Activated CD4-positive, alpha-beta T cell treated with anti-CD3 and anti-CD28 coated beads, Interleukin-2, amount 50 U/mL, for 1 hour (primary cell): ENCODE results near the gene ARHGAP21.
A peak's percentile ranks its signal among the peaks of the same experiment; 100 is the strongest.

Source experiments
- DNase-seq: peaks from one replicate; pipeline ENCODE4 v3.0.0-alpha.2; 2020

Gene ARHGAP21

DNA sequence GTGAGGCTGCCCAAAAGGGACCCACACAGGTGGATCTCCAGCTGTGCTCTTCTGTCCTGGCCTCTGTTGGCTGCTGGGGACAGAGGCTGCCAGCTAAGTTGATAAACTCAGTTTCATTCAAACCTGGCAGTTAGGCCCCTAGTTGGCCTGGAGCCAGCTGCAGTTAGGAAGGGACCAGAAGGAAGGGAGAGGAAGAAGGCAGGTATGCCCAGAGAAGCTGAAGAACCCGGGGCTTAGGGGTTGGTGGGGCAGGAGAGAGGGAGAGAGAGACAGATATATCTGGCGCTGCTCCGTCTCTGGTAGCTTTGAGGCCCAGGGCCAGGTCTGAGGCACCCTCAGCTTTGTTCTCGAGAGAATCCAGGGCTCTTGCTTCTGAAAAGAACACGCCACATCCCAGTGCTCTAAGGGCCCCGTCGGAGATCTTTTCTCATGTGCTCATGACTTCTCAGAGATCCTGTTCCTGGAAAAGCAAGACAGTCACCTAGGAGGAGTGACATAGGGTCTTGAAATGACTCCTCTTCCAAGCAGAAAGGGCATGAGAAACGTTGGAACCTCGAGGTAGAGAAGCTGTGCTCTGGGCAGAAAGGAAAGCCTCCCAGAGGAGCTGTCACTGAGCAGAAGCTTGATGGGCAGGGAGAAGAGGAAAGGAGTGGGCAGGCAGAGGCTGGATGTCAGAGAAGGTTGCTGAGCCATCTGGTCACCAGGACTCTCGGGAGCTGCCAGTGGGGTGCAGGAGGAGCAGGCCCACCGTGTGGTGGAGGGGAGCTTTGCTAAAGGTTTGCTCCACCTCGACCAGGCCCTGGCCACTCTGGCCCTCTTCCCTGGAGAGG lies 153.6 kb downstream of the ARHGAP21 start:
- DNase-seq = no peak

DNA sequence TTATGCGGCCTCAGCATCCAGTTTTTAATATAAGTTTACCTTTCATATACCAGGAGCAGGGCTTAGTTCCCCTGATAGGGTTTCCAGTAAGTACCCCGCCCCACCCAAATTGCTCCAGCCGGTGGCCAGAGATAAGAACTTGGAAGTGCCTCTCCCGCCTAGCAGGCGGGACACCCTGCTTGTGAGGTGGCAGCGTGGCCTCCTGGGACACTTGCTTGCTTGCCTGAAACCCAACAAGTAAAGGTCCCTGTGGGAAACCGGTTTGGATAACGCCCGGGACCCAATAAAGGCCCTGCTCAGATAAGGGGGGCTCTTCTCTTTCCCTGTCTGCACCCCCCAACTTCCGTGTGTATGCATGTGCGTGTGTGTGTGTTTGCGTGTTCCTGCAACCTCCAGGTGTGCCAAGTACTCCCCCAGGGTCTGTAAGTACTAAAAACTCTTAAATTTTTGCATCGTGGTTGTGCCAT lies 154.3 kb downstream of the ARHGAP21 start:
- DNase-seq = no peak

DNA sequence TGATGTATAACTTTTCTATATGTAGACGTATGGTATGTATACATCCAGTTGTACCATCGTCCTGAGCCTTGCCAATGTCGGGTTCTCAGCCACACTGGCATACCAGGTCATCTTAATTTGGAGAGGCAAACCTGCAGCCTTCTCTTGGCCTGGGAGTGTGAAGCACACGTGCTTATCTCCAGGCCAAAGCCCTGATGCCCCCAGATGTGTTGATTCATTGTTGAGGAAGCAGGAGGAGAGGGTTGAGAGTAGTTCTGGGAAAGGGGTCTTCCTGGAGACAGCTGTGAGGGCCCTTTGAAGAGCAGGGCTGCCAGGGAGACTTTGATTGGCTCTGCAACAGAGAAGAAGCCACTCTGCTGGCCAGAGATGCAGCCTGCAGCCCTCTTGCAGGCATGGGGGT lies 155.6 kb downstream of the ARHGAP21 start:
- DNase-seq = no peak

- DNase-seq = no peak
Measured at GRCh38 chr10:24561453-24561852, 162.2 kb downstream of the ARHGAP21 start.

GRCh38 chr10:24556750-24557742 lies 166.6 kb downstream of the ARHGAP21 start:
- DNase-seq = no peak

- DNase-seq = no peak
Measured at GRCh38 chr10:24556126-24556749, 167.4 kb downstream of the ARHGAP21 start.

- no peak for DNase-seq
Measured at GRCh38 chr10:24554036-24554435, 169.7 kb downstream of the ARHGAP21 start.

DNA sequence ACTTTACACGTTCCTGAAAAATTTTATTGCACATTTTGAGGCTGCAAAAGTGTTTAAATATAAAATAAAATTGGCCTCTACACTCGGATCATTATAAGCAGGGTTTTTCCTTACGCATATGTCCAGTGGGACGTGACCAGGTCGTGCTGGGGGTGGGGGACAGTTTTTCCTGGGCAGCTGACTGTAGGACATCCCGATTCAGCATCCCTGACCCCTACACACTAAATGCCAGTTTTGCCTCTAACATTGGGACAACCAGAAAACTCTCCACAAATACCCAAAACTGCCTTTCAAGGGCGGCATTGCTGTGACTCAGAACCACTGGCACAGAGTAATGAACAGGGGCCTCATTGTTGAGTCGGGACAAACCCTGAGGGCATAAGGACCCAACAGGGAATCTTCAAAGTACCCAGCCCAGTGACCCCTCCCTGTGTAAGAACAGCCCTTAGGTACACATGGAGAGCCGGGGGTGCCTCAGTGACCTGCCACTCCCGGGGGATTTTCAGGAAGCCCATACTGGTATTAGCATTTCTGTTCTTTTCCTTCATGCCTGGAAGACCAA lies 170.6 kb downstream of the ARHGAP21 start:
- no peak for DNase-seq

DNA sequence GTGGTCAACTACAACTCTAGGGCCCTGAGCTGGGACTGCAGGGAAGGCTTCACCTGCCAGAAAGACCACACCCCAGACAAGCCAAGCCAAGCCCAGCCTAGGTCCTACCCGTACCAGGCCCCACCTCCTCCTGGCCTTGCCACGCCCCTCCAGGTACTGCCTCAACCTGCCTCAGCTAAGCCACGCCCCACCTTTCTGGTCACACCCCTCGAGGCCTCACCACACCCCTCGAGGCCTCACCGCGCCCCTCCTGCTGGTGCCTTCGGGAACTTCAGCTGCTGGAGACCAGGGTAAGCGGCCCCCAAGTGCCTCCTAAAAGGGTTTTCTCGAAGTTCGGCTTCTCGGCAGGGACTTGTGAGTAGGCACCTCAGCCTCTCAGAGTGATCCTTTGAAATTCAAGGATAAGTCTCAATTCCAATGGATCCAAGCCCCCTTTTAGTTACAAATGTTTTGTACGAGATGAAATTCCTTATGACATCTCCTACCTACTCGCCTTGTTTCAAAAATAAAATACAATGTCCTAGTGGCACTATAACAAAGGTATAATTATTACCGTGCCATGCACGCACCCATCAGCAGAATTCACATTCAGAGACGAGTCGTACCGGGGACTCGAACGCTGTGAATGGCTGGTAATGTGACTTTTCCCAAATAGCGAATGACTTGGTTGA lies 171.2 kb downstream of the ARHGAP21 start:
- DNase-seq = peak; percentile 6

DNA sequence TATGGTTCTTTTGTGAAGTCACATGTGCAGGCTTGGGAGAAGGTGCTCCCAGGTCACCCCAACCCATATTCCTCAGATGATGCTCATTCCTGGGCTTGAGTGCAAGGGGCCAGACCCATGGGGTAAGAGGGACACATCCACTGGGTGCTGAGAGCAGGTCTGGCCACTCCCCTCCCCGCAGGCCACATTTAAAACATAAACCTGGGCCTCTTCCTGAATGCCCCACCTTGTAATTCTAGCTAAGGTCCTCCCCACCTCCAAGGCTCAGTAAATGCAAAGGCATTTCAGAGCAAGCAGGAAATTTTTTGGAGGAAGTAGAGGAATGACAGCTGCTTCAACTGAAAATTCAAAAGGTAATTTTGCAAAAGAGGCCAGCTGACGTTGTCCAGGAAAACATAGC lies 172.5 kb downstream of the ARHGAP21 start:
- DNase-seq = no peak

GRCh38 chr10:24550680-24551079 lies 173.0 kb downstream of the ARHGAP21 start:
- no peak for DNase-seq

DNA sequence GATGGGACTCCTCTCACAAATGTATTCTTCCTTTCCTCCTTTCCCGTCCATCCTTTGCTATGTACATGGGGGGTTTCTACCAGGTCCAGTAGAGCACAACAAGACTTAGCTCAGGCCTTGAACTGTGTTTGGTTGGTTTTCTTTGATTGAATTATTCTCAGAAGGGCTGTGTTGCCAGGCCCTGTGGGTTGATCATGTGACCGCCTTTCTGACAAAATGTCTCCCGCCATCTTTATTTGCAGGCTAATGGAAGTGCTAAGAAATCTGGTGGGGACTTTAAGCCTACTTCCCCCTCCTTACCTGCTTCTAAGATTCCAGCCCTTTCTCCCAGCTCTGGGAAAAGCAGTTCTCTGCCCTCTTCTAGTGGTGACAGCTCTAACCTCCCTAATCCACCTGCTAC lies 178.1 kb downstream of the ARHGAP21 start:
- DNase-seq = no peak

DNA sequence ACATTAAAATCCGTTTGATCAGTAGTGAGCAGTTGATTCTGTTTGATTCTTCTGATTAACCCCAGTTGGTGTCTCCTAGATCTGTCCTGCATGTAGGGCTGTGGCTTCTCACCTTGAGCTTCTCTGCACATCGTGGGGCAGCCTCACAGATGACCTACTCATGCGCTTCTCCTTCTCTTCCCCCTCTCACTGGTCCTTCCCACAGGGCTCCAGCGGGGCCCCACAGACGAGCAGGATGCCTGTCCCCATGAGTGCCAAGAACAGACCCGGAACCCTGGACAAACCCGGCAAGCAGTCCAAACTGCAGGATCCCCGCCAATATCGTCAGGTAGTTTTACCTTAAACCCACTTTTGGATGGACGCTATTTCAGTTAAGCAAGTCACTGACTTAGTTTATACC lies 178.9 kb downstream of the ARHGAP21 start:
- DNase-seq = no peak

DNA sequence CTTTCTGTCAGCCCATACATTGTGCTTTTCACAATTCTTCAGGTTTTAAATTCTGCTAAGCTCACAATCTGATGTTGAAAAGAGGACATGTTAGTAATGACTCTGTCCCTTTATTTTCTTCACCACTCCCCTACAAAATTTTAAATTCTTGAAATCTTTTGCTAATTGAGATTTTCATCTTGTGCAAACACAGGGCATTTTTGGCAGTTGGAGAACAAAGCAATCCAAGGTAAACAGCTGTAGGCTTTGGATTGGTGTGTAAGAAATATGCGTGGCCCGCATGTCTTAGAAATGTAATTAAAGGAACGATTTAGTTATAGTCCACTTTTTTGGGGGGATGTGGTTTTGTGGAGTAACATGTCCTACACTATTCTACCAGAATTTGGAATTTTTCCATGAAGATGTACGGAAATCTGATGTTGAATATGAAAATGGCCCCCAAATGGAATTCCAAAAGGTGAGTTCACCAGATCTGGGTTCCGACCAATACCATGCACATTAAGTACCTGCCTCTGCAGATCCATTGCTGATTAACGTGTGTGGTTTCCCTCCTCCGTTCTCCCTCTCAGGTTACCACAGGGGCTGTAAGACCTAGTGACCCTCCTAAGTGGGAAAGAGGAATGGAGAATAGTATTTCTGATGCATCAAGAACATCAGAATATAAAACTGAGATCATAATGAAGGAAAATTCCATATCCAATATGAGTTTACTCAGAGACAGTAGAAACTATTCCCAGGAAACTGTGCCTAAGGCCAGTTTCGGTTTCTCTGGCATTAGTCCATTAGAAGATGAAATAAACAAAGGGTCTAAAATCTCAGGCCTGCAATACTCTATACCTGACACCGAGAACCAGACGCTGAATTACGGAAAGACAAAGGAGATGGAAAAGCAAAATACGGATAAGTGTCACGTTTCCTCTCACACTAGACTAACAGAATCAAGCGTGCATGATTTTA lies 181.1 kb downstream of the ARHGAP21 start:
- no peak for DNase-seq

- no peak for DNase-seq
Measured at GRCh38 chr10:24541239-24541753, 182.4 kb downstream of the ARHGAP21 start.

- no peak for DNase-seq
Measured at GRCh38 chr10:24536636-24537035, 187.1 kb downstream of the ARHGAP21 start.

DNA sequence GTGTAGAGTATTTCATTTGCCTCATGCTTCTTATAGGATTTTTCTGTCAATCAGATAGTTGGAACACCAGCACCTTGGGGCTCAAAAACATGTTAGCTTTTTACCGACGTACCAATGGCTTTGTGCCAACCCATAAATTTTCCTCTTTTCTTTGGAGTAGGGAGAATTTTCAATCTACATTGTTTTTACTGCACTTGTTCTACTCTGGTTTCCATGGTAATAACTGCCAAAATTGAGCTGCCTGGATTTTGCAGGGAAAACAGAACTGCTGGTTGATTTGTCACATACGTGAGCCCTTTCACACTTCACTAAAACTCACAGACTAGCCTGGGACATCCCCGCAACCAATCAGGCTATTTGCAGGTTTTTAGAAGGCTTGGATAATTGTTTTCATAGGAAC lies 189.7 kb downstream of the ARHGAP21 start:
- DNase-seq = no peak
